ENCODE measurements around the gene ACAD8. TPM values are rescaled to one million over a fixed set of nuclear protein-coding genes. Genes with fewer than 3 reads are reported as not detected.
A peak's percentile ranks its signal among the peaks of the same experiment; 100 is the strongest.
"Not testable (repeated sequence)": the region's sequence is repeated elsewhere in the genome, so short reads cannot be mapped to it uniquely, and the experiment has no call there.

Gene ACAD8
- total RNA-seq, 6 donors from 2014 or later, result 27.7 to 64.4 (median 36.9) TPM

DNA sequence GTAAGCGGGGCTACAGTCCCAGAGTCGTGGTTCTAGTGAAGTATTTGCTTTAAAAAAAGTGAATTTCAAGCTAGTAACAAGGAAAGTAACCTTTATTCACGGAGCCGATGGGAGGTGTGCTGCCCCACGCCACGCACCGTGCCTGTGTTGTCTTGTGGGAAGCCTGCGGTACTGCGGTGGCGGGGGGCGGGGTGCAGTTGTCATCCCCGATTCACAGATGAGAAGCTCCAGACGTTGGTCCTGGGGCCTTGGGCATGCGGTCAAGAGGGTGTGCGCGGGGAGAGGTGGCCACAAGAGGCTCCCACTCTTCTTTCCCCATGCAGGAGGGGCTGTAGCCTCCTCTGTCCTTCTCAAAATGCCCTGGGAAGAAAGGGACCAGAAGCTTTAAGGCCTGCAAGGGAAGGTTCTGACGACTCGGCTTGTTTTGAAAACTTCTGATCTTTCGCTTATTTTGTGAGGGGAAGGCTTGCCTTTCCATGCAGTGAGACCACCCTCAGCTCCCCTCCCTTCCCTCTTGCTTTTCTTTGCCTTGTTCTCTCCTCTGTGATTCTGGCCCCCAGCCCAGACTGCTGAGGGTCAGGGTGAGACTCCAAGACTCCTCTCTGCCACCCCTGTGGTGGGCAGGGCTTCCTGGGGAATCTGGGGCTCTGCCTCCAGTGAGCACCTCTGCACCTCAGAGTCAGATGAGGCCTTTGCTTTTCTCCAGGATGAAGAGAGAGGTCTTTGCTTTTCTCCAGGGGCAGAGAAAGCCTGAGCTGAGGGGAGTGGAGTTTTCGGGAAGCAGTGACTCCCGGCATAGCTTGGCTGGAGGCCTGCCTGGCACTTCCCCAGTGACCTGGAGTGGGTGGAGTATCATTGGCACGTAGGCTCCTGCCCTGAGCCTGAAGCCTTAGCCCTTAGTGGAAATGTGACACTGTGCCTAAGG, 29.0 kb downstream of the ACAD8 start:
- WGBS, 2 donors, result 84 to 88% methylated on average over 22 of the region's 22 CpGs
- ATAC-seq (ENCODE audit: low FRiP score in 2 of 2), result peak in 1 of 2 donors; percentile 28
- peaks cover 0 to 6% (median 3%) of the 10 kb centered on the region in 4 donors for H3K27me3 ChIP-seq

DNA sequence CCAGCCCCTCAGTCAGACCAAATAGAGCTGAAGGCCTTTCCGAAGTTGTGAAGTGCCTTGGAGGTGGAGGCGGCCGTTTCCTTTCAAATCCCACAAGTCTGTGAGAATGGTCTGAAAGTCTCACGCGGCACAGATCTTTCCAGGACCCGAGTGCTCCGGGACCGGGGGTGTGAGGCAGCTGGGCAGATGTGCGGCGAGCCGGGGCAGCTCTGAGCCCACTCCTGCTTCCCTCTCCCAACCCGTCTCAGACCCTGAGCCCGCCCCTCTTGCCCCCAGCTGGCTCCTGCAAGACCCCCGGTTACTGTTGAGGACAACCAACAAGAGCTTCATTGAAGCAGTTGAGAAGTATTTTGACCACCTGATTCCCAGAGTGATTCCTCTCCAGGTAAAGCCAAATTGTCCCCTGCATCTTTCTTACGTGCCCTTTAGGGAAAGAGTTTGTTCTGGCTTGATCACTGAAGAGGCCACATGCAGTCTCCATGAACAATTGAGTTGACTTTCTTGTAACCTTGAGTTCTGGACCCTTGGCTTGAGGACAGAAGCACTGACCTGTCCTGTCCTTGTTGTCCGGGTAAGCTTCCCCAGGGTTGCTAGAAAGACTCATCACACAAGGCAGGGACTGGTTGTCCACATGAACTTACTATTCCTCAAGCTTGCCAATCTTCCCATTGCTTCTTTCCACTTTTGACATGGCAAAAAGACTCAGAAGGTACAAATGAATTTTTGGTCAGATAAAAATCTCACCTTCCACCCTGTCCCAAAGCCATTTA, 30.3 kb downstream of the ACAD8 start:
- Histone ChIP-seq H3K27me3 (no peaks in the 10 kb centered on the region), H3K9me3 (no peaks in the 10 kb centered on the region), H3K27ac (no peak overlapping the region), H3K36me3 (no peaks in the 10 kb centered on the region), H3K4me3 (no peak overlapping the region), H3K4me1 (no peaks in the 10 kb centered on the region)
- ATAC-seq (ENCODE audit: low FRiP score in 2 of 2), result no peak
- no peak for TF ChIP-seq POLR2AphosphoS5 (IDR thresholded peaks at IDR 0.05)
- TF ChIP-seq, protein P1, sequence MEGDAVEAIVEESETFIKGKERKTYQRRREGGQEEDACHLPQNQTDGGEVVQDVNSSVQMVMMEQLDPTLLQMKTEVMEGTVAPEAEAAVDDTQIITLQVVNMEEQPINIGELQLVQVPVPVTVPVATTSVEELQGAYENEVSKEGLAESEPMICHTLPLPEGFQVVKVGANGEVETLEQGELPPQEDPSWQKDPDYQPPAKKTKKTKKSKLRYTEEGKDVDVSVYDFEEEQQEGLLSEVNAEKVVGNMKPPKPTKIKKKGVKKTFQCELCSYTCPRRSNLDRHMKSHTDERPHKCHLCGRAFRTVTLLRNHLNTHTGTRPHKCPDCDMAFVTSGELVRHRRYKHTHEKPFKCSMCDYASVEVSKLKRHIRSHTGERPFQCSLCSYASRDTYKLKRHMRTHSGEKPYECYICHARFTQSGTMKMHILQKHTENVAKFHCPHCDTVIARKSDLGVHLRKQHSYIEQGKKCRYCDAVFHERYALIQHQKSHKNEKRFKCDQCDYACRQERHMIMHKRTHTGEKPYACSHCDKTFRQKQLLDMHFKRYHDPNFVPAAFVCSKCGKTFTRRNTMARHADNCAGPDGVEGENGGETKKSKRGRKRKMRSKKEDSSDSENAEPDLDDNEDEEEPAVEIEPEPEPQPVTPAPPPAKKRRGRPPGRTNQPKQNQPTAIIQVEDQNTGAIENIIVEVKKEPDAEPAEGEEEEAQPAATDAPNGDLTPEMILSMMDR (IDR thresholded peaks at IDR 0.05), result no peak
- TF ChIP-seq EP300 (IDR thresholded peaks at IDR 0.05), result no peak
- no peak for TF ChIP-seq POLR2A (IDR thresholded peaks at IDR 0.05)
- peak in 1 of 2 donors; percentile 52 for DNase-seq
- WGBS, 2 donors, result 85 to 88% methylated on average over 14 to 16 of the region's 16 CpGs

More for the DNA sequence above, 29.0 kb downstream of the ACAD8 start:
- Histone ChIP-seq H3K27ac (no peak overlapping the region), H3K4me1 (peaks cover under 1 to 2% (median 1%) of the 10 kb centered on the region in 4 donors), H3K4me3 (no peak overlapping the region), H3K9me3 (no peaks in the 10 kb centered on the region), H3K36me3 (no peaks in the 10 kb centered on the region)
- peak; percentile 48 to 75 for DNase-seq
- no peak for TF ChIP-seq EP300 (IDR thresholded peaks at IDR 0.05)
- TF ChIP-seq POLR2AphosphoS5 (IDR thresholded peaks at IDR 0.05), result no peak
- TF ChIP-seq, protein P1 (IDR thresholded peaks at IDR 0.05), result no peak
- no peak for TF ChIP-seq POLR2A (IDR thresholded peaks at IDR 0.05)

DNA sequence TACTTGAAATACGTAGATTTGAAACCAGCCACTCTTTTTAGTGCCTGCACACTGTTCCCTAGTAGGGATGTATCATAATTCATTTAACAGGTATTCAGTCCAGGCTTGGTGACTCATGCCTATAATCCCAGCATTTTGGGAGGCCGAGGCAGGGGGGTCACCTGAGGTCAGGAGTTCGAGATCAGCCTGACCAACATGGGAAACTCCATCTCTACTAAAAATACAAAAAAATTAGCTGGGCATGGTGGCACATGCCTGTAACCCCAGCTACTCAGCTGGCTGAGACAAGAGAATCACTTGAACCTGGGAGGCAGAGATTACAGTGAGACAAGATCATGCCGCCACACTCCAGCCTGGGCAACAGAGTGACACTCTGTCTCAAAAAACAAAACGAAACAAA, 31.0 kb downstream of the ACAD8 start:
- H3K9me3 ChIP-seq; DNase-seq; H3K36me3 ChIP-seq; H3K27me3 ChIP-seq; ATAC-seq (ENCODE audit: low FRiP score in 2 of 2); H3K4me1 ChIP-seq; H3K4me3 ChIP-seq; H3K27ac ChIP-seq: not testable (repeated sequence)
- WGBS, 2 donors, result 90 to 94% methylated on average over 5 of the region's 5 CpGs

DNA sequence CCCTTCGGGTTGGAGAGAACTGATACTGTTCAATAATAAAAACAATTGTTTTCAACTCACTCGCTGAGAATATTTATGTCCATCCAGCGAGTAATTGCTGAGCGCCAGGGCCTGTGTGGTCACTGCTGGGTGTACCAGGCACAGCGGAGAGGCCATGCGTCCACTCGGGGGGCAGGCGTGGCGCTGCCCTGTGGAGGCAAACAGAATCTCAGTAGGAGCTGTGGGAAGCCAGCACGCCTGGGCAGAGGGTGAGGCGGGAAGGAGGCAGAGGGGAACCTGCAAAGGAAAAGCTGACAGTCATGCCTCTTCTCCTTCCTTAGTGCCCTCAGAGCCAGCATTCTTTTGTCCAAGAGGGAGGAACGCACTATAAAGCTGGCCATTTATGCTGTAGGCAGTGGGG, 34.2 kb downstream of the ACAD8 start:
- H3K27me3 ChIP-seq, result no peaks in the 10 kb centered on the region
- no peaks in the 10 kb centered on the region for H3K36me3 ChIP-seq
- no peak overlapping the region for H3K27ac ChIP-seq
- no peaks in the 10 kb centered on the region for H3K9me3 ChIP-seq
- no peak overlapping the region for H3K4me3 ChIP-seq
- no peak for ATAC-seq (ENCODE audit: low FRiP score in 2 of 2)
- TF ChIP-seq EP300 (IDR thresholded peaks at IDR 0.05) (no peak), POLR2AphosphoS5 (IDR thresholded peaks at IDR 0.05) (no peak), POLR2A (IDR thresholded peaks at IDR 0.05) (no peak)
- TF ChIP-seq, protein P1 (IDR thresholded peaks at IDR 0.05), result no peak
- DNase-seq, result peak in 1 of 2 donors; percentile 55
- WGBS, 2 donors, result 89 to 91% methylated on average over 12 of the region's 12 CpGs
- H3K4me1 ChIP-seq, result no peaks in the 10 kb centered on the region

DNA sequence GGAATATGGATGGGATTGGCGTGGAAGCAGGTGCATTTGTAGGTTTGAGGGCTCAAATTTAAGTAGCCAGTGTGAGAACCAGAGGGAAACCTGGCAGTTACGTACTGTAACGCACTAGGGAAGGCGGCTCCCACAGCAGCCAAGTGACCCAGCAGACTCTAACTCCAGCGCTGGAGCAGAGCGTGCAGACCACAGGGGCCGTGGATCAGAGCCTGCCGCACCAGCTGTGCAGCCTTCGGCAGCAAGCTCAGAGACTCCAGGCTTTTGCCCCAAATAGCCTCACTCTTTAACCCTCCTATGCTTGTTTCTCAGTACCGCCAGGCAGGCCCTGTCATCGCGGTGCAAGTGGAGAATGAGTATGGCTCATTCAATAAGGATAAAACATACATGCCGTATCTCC, 35.1 kb downstream of the ACAD8 start:
- WGBS, 2 donors, result 89 to 92% methylated on average over 12 to 13 of the region's 13 CpGs

More for the DNA sequence above, 35.1 kb downstream of the ACAD8 start:
- no peak for TF ChIP-seq POLR2A (IDR thresholded peaks at IDR 0.05)
- no peak for TF ChIP-seq EP300 (IDR thresholded peaks at IDR 0.05)
- TF ChIP-seq, protein P1 (IDR thresholded peaks at IDR 0.05), result no peak
- TF ChIP-seq POLR2AphosphoS5 (IDR thresholded peaks at IDR 0.05), result no peak
- Histone ChIP-seq H3K9me3 (no peaks in the 10 kb centered on the region), H3K4me1 (no peaks in the 10 kb centered on the region), H3K27me3 (no peaks in the 10 kb centered on the region), H3K36me3 (no peaks in the 10 kb centered on the region), H3K4me3 (no peak overlapping the region), H3K27ac (no peak overlapping the region)
- DNase-seq, result peak in 1 of 2 donors; percentile 23
- no peak for ATAC-seq (ENCODE audit: low FRiP score in 2 of 2)

Measured in upper lobe of left lung (tissue), 6 donors.